Measurements from ENCODE around the gene RASGRF1.

- TF ChIP-seq POLR2A (IDR thresholded peaks at IDR 0.05), result no peak
- TF ChIP-seq, protein P1, sequence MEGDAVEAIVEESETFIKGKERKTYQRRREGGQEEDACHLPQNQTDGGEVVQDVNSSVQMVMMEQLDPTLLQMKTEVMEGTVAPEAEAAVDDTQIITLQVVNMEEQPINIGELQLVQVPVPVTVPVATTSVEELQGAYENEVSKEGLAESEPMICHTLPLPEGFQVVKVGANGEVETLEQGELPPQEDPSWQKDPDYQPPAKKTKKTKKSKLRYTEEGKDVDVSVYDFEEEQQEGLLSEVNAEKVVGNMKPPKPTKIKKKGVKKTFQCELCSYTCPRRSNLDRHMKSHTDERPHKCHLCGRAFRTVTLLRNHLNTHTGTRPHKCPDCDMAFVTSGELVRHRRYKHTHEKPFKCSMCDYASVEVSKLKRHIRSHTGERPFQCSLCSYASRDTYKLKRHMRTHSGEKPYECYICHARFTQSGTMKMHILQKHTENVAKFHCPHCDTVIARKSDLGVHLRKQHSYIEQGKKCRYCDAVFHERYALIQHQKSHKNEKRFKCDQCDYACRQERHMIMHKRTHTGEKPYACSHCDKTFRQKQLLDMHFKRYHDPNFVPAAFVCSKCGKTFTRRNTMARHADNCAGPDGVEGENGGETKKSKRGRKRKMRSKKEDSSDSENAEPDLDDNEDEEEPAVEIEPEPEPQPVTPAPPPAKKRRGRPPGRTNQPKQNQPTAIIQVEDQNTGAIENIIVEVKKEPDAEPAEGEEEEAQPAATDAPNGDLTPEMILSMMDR (IDR thresholded peaks at IDR 0.05), result no peak
These were observed 92.5 kb downstream of the RASGRF1 start for GRCh38 chr15:78997981-78998499.
